Hepatocyte (in vitro differentiated cells): ENCODE results near the gene ABHD8. TPM values are rescaled to one million over a fixed set of nuclear protein-coding genes. Genes with fewer than 3 reads are reported as not detected.

Experiments used
- DNase-seq: peaks from one replicate; pipeline ENCODE4 v3.0.0-alpha.2; 2016; ENCODE audit warnings: low spot score
- H2AFZ ChIP-seq: fragments of 200-600 bp; sonication (generic); 2 replicates; pipeline ENCODE4 v1.6.0; 2016; ENCODE audit warnings: antibody characterized with exemption, mild to moderate bottlenecking
- H3K27ac ChIP-seq: fragments of 200-600 bp; sonication (generic); 2 replicates; pipeline ENCODE4 v1.5.1; 2016; ENCODE audit warnings: mild to moderate bottlenecking
- H3K27me3 ChIP-seq: fragments of 200-600 bp; sonication (generic); 2 replicates; pipeline ENCODE4 v1.6.1; 2016
- H3K36me3 ChIP-seq: fragments of 200-600 bp; sonication (generic); replicated peaks from 2 replicates; pipeline ENCODE4 v1.5.1; 2016; ENCODE audit warnings: low read depth; ENCODE audit not compliant: insufficient read depth
- H3K4me1 ChIP-seq: fragments of 200-600 bp; sonication (generic); 2 replicates; pipeline ENCODE4 v1.5.1; 2016; ENCODE audit warnings: mild to moderate bottlenecking, moderate library complexity; ENCODE audit not compliant: insufficient read depth
- H3K4me2 ChIP-seq: fragments of 200-600 bp; sonication (generic); 2 replicates; pipeline ENCODE4 v1.6.0; 2016
- H3K4me3 ChIP-seq: fragments of 200-600 bp; sonication (generic); 2 replicates; pipeline ENCODE4 v1.5.1; 2016; ENCODE audit warnings: mild to moderate bottlenecking
- H3K79me2 ChIP-seq: fragments of 200-600 bp; sonication (generic); 2 replicates; pipeline ENCODE4 v1.6.0; 2017; ENCODE audit warnings: mild to moderate bottlenecking
- H3K9me2 ChIP-seq: fragments of 200-600 bp; sonication (generic); replicated peaks from 2 replicates; pipeline ENCODE4 v1.6.0; 2017; ENCODE audit warnings: mild to moderate bottlenecking; ENCODE audit not compliant: insufficient read depth
- H3K9me3 ChIP-seq: fragments of 200-600 bp; sonication (generic); 2 replicates; pipeline ENCODE4 v1.5.1; 2016; ENCODE audit warnings: low read depth, mild to moderate bottlenecking
- H4K20me1 ChIP-seq: fragments of 200-600 bp; sonication (generic); 2 replicates; pipeline ENCODE4 v1.6.0; 2016; ENCODE audit warnings: mild to moderate bottlenecking; ENCODE audit not compliant: insufficient read depth, poor library complexity, severe bottlenecking
- EZH2 ChIP-seq: fragments of 200-600 bp; sonication (generic); IDR thresholded peaks from 2 replicates; pipeline ENCODE4 v1.6.1; 2016; ENCODE audit warnings: antibody characterized with exemption, mild to moderate bottlenecking, borderline replicate concordance
- EZH2phosphoT487 ChIP-seq: fragments of 200-600 bp; sonication (generic); IDR thresholded peaks from one replicate; pipeline ENCODE4 v1.6.1; 2018; ENCODE audit warnings: antibody characterized with exemption, mild to moderate bottlenecking, low read depth, moderate library complexity; ENCODE audit not compliant: unreplicated experiment, severe bottlenecking
- WGBS: methylation state at CpG from one replicate; pipeline ENCODE4 v1.1.6; 2016; ENCODE audit warnings: low lambda C conversion rate; ENCODE audit errors: missing lambda C conversion rate; 5-methylcytosine and 5-hydroxymethylcytosine counted together
- polyA plus RNA-seq: library from polyadenylated mRNA; unstranded; fragments of >200 nt; fragmentation: Nextera tagmentation; extraction: Ambion mirVana; gene quantifications from 2 replicates; pipeline ENCODE4 v1.2.1, GENCODE V29; 2016
- total RNA-seq: library from RNA; depleted of rRNA; stranded (reverse); fragments of >200 nt; gene quantifications from 2 replicates; pipeline ENCODE4 v1.2.3, GENCODE V29; 2014
- TF ChIP-seq, protein P1 (sequence below): fragments of 200-600 bp; sonication (generic); IDR thresholded peaks from 2 replicates; pipeline ENCODE4 v1.5.1; 2016; ENCODE audit warnings: antibody characterized with exemption, mild to moderate bottlenecking; ENCODE audit not compliant: poor library complexity

Gene ABHD8, protein sequence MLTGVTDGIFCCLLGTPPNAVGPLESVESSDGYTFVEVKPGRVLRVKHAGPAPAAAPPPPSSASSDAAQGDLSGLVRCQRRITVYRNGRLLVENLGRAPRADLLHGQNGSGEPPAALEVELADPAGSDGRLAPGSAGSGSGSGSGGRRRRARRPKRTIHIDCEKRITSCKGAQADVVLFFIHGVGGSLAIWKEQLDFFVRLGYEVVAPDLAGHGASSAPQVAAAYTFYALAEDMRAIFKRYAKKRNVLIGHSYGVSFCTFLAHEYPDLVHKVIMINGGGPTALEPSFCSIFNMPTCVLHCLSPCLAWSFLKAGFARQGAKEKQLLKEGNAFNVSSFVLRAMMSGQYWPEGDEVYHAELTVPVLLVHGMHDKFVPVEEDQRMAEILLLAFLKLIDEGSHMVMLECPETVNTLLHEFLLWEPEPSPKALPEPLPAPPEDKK
- total RNA-seq (12.9 and 15.9 TPM in 2 replicates), polyA plus RNA-seq (17.6 and 19.3 TPM in 2 replicates)

GRCh38 chr19:17303167-17303939 lies at the start of gene ABHD8:
Gene ABHD8, minus strand, starts transcription at chr19:17303425. Its CDS starts 1,809 bp downstream, at chr19:17301616.
- peak within 1 kb of the TSS; percentile 70 for H3K27ac ChIP-seq
- WGBS: 3% methylated on average over 31 of the region's 52 CpGs
- H3K79me2 ChIP-seq: peaks cover 27% of the 10 kb centered on the region
- no peaks in the 10 kb centered on the region for H4K20me1 ChIP-seq
- DNase-seq: peak; percentile 98
- peak within 1 kb of the TSS; percentile 98 for H3K4me2 ChIP-seq
- peak within 1 kb of the TSS; percentile 94 for H3K4me3 ChIP-seq
- no peaks in the 10 kb centered on the region for H3K9me3 ChIP-seq
- no peaks in the 10 kb centered on the region for H3K27me3 ChIP-seq
- TF ChIP-seq, protein P1, sequence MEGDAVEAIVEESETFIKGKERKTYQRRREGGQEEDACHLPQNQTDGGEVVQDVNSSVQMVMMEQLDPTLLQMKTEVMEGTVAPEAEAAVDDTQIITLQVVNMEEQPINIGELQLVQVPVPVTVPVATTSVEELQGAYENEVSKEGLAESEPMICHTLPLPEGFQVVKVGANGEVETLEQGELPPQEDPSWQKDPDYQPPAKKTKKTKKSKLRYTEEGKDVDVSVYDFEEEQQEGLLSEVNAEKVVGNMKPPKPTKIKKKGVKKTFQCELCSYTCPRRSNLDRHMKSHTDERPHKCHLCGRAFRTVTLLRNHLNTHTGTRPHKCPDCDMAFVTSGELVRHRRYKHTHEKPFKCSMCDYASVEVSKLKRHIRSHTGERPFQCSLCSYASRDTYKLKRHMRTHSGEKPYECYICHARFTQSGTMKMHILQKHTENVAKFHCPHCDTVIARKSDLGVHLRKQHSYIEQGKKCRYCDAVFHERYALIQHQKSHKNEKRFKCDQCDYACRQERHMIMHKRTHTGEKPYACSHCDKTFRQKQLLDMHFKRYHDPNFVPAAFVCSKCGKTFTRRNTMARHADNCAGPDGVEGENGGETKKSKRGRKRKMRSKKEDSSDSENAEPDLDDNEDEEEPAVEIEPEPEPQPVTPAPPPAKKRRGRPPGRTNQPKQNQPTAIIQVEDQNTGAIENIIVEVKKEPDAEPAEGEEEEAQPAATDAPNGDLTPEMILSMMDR: peak; percentile 52
- no peak for TF ChIP-seq EZH2
- H2AFZ ChIP-seq: peak within 1 kb of the TSS; percentile 79
- H3K36me3 ChIP-seq: no peaks in the 10 kb centered on the region
- no peaks in the 10 kb centered on the region for H3K9me2 ChIP-seq
- H3K4me1 ChIP-seq: peaks cover 18% of the 10 kb centered on the region

DNA sequence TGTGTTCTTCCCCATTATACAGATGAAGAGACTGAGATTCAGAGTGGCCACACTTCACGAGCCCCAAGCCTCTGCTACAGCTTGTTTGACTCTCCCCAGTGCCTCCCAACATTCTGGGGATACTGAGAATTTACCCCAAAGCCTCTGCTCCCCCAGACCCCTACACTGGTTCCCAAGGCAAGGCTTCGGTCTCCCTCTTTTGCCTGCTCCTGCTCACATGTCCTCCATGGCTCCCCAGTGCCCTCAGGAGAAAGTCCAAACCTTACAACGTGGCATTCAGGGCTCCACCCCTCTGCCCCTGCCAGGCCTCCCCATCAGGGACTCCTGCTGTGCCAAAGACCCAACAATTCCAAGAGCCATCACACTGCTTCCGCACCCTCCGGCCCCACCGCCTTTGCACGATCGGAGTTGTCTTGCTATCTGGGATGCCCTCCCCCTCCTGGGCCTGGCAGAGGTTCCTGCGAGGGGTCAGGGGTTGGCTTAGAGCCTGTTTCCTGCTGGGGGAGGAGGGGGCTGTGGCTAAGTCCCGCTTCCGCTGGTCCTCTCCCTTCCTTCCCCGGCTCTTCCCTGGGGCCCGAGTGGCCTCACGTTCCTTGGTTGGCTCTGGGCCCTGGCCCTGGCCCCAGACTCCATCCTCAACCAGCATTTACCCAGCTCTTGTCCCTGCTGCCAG lies 49.5 kb upstream of the ABHD8 start:
- no peak overlapping the region for H2AFZ ChIP-seq

DNA sequence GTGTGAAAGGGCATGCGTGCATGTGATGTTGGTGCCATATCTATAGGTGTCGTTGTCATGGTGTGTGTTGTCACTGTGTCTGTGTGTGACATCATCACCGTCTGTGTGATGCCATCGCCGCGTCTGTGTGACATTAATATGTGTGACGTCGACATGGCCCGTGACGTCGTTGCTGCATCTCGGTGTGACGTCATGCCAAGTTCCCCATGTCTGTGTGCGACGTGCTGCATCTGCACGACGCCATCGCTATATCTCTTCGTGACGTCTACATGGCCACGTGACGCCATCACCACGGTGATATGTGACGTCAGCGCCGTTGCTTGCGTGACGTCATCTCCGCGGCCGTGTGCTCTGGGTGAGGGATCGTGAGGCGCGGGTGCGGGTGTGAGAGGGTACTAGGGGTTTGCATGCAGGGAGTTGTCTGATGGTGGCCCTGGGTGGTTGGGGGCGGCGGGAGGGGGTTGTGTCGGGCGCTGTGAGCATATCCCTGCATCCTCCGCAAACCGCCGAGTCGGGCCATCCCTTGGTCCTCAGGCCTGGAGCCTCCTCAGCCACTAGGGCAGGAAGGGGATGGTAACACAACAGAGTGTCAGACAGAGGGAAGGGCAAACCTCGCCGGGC lies 48.7 kb upstream of the ABHD8 start:
- no peaks in the 10 kb centered on the region for H3K27me3 ChIP-seq

More for the DNA sequence above, 49.5 kb upstream of the ABHD8 start:
- no peaks in the 10 kb centered on the region for H3K9me3 ChIP-seq
- no peak for DNase-seq
- H3K4me3 ChIP-seq: no peak overlapping the region
- H3K4me1 ChIP-seq: peaks cover 2% of the 10 kb centered on the region
- H4K20me1 ChIP-seq: no peaks in the 10 kb centered on the region
- no peak overlapping the region for H3K27ac ChIP-seq
- H3K4me2 ChIP-seq: no peak overlapping the region
- H3K9me2 ChIP-seq: no peaks in the 10 kb centered on the region
- WGBS: 79% methylated on average over 14 of the region's 14 CpGs
- TF ChIP-seq, protein P1: no peak
- TF ChIP-seq EZH2 (no peak), EZH2phosphoT487 (no peak)
- H3K27me3 ChIP-seq: no peaks in the 10 kb centered on the region
- H3K36me3 ChIP-seq: no peaks in the 10 kb centered on the region
- no peaks in the 10 kb centered on the region for H3K79me2 ChIP-seq

More for the DNA sequence above, 48.7 kb upstream of the ABHD8 start:
- no peaks in the 10 kb centered on the region for H3K79me2 ChIP-seq
- no peaks in the 10 kb centered on the region for H3K9me3 ChIP-seq
- 95% methylated on average over 41 of the region's 45 CpGs for WGBS
- no peak overlapping the region for H3K4me3 ChIP-seq
- TF ChIP-seq EZH2phosphoT487 (no peak), EZH2 (no peak)
- TF ChIP-seq, protein P1: no peak
- no peaks in the 10 kb centered on the region for H3K36me3 ChIP-seq
- H3K27ac ChIP-seq: no peak overlapping the region
- DNase-seq: no peak
- H2AFZ ChIP-seq: no peak overlapping the region
- H3K9me2 ChIP-seq: no peaks in the 10 kb centered on the region
- no peak overlapping the region for H3K4me2 ChIP-seq
- H3K4me1 ChIP-seq: no peaks in the 10 kb centered on the region
- H4K20me1 ChIP-seq: no peaks in the 10 kb centered on the region
